ENCODE measurements around the gene CEP57L1.
A peak's percentile ranks its signal among the peaks of the same experiment; 100 is the strongest.
"Not testable (repeated sequence)": the region's sequence is repeated elsewhere in the genome, so short reads cannot be mapped to it uniquely, and the experiment has no call there.

Gene CEP57L1

GRCh38 chr6:109172101-109172746, 76.9 kb downstream of the CEP57L1 start:
- DNase-seq (ENCODE audit: low spot score): no peak

GRCh38 chr6:109174916-109175315, 79.6 kb downstream of the CEP57L1 start:
- DNase-seq (ENCODE audit: low spot score): no peak

- no peak for DNase-seq (ENCODE audit: low spot score)
Measured at GRCh38 chr6:109178921-109179320, 83.6 kb downstream of the CEP57L1 start.

GRCh38 chr6:109179507-109179906, 84.2 kb downstream of the CEP57L1 start:
- no peak for DNase-seq (ENCODE audit: low spot score)

GRCh38 chr6:109182578-109182977, 87.3 kb downstream of the CEP57L1 start:
- DNase-seq (ENCODE audit: low spot score): no peak

- DNase-seq (ENCODE audit: low spot score): no peak
Measured at GRCh38 chr6:109183109-109183650, 87.9 kb downstream of the CEP57L1 start.

GRCh38 chr6:109184638-109185037, 89.3 kb downstream of the CEP57L1 start:
- no peak for DNase-seq (ENCODE audit: low spot score)

- DNase-seq (ENCODE audit: low spot score): no peak
Measured at GRCh38 chr6:109186012-109186411, 90.7 kb downstream of the CEP57L1 start.

GRCh38 chr6:109187399-109188114, 92.2 kb downstream of the CEP57L1 start:
- peak; percentile 13 for DNase-seq (ENCODE audit: low spot score)

- no peak for DNase-seq (ENCODE audit: low spot score)
Measured at GRCh38 chr6:109188115-109188411, 92.8 kb downstream of the CEP57L1 start.

- DNase-seq (ENCODE audit: low spot score): not testable (repeated sequence)
Measured at GRCh38 chr6:109191368-109191767, 96.1 kb downstream of the CEP57L1 start.

GRCh38 chr6:109192865-109193264, 97.6 kb downstream of the CEP57L1 start:
- no peak for DNase-seq (ENCODE audit: low spot score)

GRCh38 chr6:109194880-109195279, 99.6 kb downstream of the CEP57L1 start:
- no peak for DNase-seq (ENCODE audit: low spot score)

- DNase-seq (ENCODE audit: low spot score): no peak
Measured at GRCh38 chr6:109197061-109197460, 101.8 kb downstream of the CEP57L1 start.

GRCh38 chr6:109202409-109203264, 107.3 kb downstream of the CEP57L1 start:
- no peak for DNase-seq (ENCODE audit: low spot score)

- DNase-seq (ENCODE audit: low spot score): no peak
Measured at GRCh38 chr6:109204511-109204910, 109.2 kb downstream of the CEP57L1 start.

GRCh38 chr6:109212683-109213082, 117.4 kb downstream of the CEP57L1 start:
- DNase-seq (ENCODE audit: low spot score): no peak

All from HuH-7.5 (cell line).